HepG2 (cell line): ENCODE results near the gene FGFR4. TPM values are rescaled to one million over a fixed set of nuclear protein-coding genes. Genes with fewer than 3 reads are reported as not detected.

Source experiments
- BATF2 ChIP-seq: sonication (generic); formaldehyde crosslinking; IDR thresholded peaks from 2 replicates; pipeline ENCODE4 v1.8.0; 2022; ENCODE audit warnings: mild to moderate bottlenecking, missing genetic modification reagents, moderate library complexity
- CEBPG ChIP-seq: IDR thresholded peaks from 2 replicates; pipeline ENCODE4 v1.6.1; 2016
- HDAC2 ChIP-seq: sonication (generic); formaldehyde crosslinking; IDR thresholded peaks from 2 replicates; pipeline ENCODE4 v1.4.0; 2020; ENCODE audit warnings: missing genetic modification reagents
- PHF5A ChIP-seq: IDR thresholded peaks from one replicate; pipeline ENCODE4 v1.6.1; 2018; ENCODE audit warnings: low read depth, missing genetic modification reagents; ENCODE audit not compliant: unreplicated experiment
- SOX6 ChIP-seq, 2 experiments: fragments of 450-650 bp in 1 of 2; sonication (generic) in 1 of 2; formaldehyde crosslinking in 1 of 2; IDR thresholded peaks; 2 replicates each; pipeline versions ENCODE4 v1.4.0 to v1.6.1; 2017 to 2020; ENCODE audit warnings: antibody characterized with exemption in 1 of 2, mild to moderate bottlenecking in 1 of 2, missing genetic modification reagents in 1 of 2
- SP4 ChIP-seq: sonication (generic); formaldehyde crosslinking; IDR thresholded peaks from 2 replicates; pipeline ENCODE4 v1.8.1; 2023; ENCODE audit warnings: mild to moderate bottlenecking, missing genetic modification reagents
- TBX3 ChIP-seq: fragments of 450-650 bp; IDR thresholded peaks from 2 replicates; pipeline ENCODE4 v1.6.1; 2017; ENCODE audit warnings: antibody characterized with exemption, mild to moderate bottlenecking, inconsistent platforms, borderline replicate concordance
- ZMAT3 ChIP-seq: sonication (generic); formaldehyde crosslinking; conservative IDR thresholded peaks from 2 replicates; pipeline ENCODE4 v1.7.0; 2021; ENCODE audit warnings: missing genetic modification reagents
- ZNF414 ChIP-seq: sonication (generic); formaldehyde crosslinking; IDR thresholded peaks from 2 replicates; pipeline ENCODE4 v1.5.0; 2020; ENCODE audit warnings: missing genetic modification reagents
- ZNF614 ChIP-seq: IDR thresholded peaks from 2 replicates; pipeline ENCODE4 v1.6.1; 2018; ENCODE audit warnings: missing biosample characterization, missing genetic modification reagents, inconsistent platforms, borderline replicate concordance
- ZNF703 ChIP-seq: sonication (generic); formaldehyde crosslinking; IDR thresholded peaks from 2 replicates; pipeline ENCODE4 v1.5.1; 2020; ENCODE audit warnings: missing genetic modification reagents, mild to moderate bottlenecking, moderate library complexity, borderline replicate concordance
- ZNF709 ChIP-seq: sonication (generic); formaldehyde crosslinking; IDR thresholded peaks from 2 replicates; pipeline ENCODE4 v1.5.0; 2020; ENCODE audit warnings: mild to moderate bottlenecking, missing genetic modification reagents
- ZXDC ChIP-seq: sonication (generic); formaldehyde crosslinking; IDR thresholded peaks from 2 replicates; pipeline ENCODE4 v1.5.0; 2020; ENCODE audit warnings: mild to moderate bottlenecking, missing genetic modification reagents
- polyA plus RNA-seq, 8 experiments: library from polyadenylated mRNA; depleted of rRNA in 3 of 8; stranded (reverse) in 7 of 8; unstranded in 1 of 8; fragments of >200 nt; fragmentation: Illumina TruSeq in 4 of 8; extraction: Trizol in 4 of 8; gene quantifications; 2 replicates each; pipeline versions ENCODE4 v1.2.1 to v1.2.3, GENCODE V29; 2011 to 2016; ENCODE audit warnings: low read depth in 4 of 8, missing spikeins in 1 of 8, mixed read lengths in 1 of 8; ENCODE audit not compliant: insufficient read depth in 1 of 8
- total RNA-seq, 5 experiments: library from RNA; depleted of rRNA; stranded (reverse); fragments of >200 nt; fragmentation: Illumina TruSeq; extraction: Trizol; gene quantifications; 2 replicates each; pipeline ENCODE4 v1.2.3, GENCODE V29; 2016; ENCODE audit warnings: low read depth in 1 of 5
- TF ChIP-seq, protein P1 (sequence below): sonication (generic); formaldehyde crosslinking; IDR thresholded peaks from 2 replicates; pipeline ENCODE4 v1.4.0; 2020; ENCODE audit warnings: missing genetic modification reagents, mild to moderate bottlenecking, borderline replicate concordance
- TF ChIP-seq, protein P2 (sequence below): sonication (generic); formaldehyde crosslinking; IDR thresholded peaks from 2 replicates; pipeline ENCODE4 v1.4.0; 2020; ENCODE audit warnings: mild to moderate bottlenecking, missing genetic modification reagents
- TF ChIP-seq, protein P3 (sequence below): sonication (generic); formaldehyde crosslinking; conservative IDR thresholded peaks from 2 replicates; pipeline ENCODE4 v1.8.0; 2022; ENCODE audit warnings: missing genetic modification reagents
- TF ChIP-seq, protein P4 (sequence below): sonication (generic); formaldehyde crosslinking; IDR thresholded peaks from 2 replicates; pipeline ENCODE4 v1.4.0; 2020; ENCODE audit warnings: mild to moderate bottlenecking, missing genetic modification reagents

The FGFR4 gene
- total and polyA plus RNA-seq, 2 of the 13 experiments (the other 11 are each of a cell fraction or from before 2014, with no cell fraction given) = 129 to 219 TPM

GRCh38 chr5:177111720-177112394 lies 25.1 kb downstream of the FGFR4 start (continued):
- TF ChIP-seq, protein P1, sequence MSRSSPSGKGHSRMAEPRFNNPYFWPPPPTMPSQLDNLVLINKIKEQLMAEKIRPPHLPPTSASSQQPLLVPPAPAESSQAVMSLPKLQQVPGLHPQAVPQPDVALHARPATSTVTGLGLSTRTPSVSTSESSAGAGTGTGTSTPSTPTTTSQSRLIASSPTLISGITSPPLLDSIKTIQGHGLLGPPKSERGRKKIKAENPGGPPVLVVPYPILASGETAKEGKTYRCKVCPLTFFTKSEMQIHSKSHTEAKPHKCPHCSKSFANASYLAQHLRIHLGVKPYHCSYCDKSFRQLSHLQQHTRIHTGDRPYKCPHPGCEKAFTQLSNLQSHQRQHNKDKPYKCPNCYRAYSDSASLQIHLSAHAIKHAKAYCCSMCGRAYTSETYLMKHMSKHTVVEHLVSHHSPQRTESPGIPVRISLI (CRISPR knock-in tag) = peak; percentile 49; the same call in 1 of the 2 replicates
- TF ChIP-seq ZMAT3 = no peak
- TF ChIP-seq, protein P2, sequence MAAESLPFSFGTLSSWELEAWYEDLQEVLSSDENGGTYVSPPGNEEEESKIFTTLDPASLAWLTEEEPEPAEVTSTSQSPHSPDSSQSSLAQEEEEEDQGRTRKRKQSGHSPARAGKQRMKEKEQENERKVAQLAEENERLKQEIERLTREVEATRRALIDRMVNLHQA (CRISPR knock-in tag) = no peak
- TF ChIP-seq, protein P3, sequence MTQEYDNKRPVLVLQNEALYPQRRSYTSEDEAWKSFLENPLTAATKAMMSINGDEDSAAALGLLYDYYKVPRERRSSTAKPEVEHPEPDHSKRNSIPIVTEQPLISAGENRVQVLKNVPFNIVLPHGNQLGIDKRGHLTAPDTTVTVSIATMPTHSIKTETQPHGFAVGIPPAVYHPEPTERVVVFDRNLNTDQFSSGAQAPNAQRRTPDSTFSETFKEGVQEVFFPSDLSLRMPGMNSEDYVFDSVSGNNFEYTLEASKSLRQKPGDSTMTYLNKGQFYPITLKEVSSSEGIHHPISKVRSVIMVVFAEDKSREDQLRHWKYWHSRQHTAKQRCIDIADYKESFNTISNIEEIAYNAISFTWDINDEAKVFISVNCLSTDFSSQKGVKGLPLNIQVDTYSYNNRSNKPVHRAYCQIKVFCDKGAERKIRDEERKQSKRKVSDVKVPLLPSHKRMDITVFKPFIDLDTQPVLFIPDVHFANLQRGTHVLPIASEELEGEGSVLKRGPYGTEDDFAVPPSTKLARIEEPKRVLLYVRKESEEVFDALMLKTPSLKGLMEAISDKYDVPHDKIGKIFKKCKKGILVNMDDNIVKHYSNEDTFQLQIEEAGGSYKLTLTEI (CRISPR knock-in tag) = no peak
- no peak for TF ChIP-seq SP4 (CRISPR knock-in tag)
- TF ChIP-seq ZNF414 = 0 out of 2 replicates have a peak, but pooled peaks have one; percentile 29
- no peak for TF ChIP-seq TBX3
- TF ChIP-seq CEBPG (CRISPR knock-in tag) = peak; percentile 20; the same call in 1 of the 2 replicates
- no peak for TF ChIP-seq SOX6 (IDR thresholded peaks at IDR 0.05)
- TF ChIP-seq SOX6 (CRISPR knock-in tag; IDR thresholded peaks at IDR 0.05) = peak; percentile 37; the same call in 1 of the 2 replicates
- TF ChIP-seq ZNF703 (CRISPR knock-in tag) = no peak
- no peak for TF ChIP-seq PHF5A (CRISPR knock-in tag)
- TF ChIP-seq ZXDC (CRISPR knock-in tag) = no peak
- TF ChIP-seq ZNF709 (CRISPR knock-in tag) = no peak
- TF ChIP-seq, protein P4, sequence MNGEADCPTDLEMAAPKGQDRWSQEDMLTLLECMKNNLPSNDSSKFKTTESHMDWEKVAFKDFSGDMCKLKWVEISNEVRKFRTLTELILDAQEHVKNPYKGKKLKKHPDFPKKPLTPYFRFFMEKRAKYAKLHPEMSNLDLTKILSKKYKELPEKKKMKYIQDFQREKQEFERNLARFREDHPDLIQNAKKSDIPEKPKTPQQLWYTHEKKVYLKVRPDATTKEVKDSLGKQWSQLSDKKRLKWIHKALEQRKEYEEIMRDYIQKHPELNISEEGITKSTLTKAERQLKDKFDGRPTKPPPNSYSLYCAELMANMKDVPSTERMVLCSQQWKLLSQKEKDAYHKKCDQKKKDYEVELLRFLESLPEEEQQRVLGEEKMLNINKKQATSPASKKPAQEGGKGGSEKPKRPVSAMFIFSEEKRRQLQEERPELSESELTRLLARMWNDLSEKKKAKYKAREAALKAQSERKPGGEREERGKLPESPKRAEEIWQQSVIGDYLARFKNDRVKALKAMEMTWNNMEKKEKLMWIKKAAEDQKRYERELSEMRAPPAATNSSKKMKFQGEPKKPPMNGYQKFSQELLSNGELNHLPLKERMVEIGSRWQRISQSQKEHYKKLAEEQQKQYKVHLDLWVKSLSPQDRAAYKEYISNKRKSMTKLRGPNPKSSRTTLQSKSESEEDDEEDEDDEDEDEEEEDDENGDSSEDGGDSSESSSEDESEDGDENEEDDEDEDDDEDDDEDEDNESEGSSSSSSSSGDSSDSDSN (CRISPR knock-in tag) = peak; percentile 23; the same call in 1 of the 2 replicates
- TF ChIP-seq HDAC2 (CRISPR knock-in tag) = no peak
- TF ChIP-seq ZNF614 (CRISPR knock-in tag) = 0 out of 2 replicates have a peak, but pooled peaks have one; percentile 23
- TF ChIP-seq BATF2 = no peak
